ENCODE measurements around the gene MIEN1. TPM values are rescaled to one million over a fixed set of nuclear protein-coding genes. Genes with fewer than 3 reads are reported as not detected.

Gene MIEN1
- total and polyA plus RNA-seq, 2 of the 13 experiments (the other 11 are each of a cell fraction or from before 2014, with no cell fraction given): 40.6 to 56.6 TPM

DNA sequence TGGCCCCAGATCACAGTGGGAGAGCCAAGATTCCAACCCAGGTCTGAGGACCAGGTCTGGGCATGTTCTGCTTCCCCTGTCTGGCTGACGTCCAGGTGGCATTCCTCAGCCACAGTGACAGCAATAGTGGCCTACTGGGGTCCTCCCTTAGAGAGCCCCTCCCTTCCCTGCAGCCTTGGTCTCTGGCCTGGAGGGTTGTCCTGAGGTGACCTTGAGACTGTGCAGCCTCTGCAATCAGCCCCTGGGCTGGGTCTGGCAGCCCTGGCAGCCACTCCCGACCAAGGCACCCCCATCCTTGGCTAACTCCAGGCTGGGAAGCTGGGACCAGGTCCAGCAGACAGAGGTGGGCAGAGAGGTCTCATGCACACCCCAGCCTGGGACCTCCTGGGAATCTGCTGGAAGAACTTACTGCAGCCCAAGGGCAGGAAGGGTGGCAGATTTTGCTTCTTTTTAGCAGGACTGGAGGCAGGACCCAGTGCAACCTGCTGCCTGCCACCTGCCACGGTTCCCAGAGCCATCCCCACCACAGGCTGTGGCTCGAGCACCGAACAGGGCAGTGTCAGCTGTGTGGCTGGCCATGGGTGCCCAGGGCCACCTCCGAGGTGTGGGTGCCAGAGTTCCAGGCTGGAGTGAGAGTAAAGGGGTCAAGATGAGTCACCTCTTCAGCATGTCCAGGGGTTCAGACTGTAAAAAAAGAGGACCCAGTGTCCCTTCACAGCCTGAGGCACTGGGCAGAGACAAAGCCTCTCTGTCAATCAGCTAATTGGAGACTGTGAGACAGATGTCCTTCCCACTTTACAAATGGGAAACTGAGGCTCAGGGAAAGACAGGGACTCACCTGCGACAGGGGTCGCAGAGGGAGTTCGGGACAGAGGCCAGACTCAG is 20.0 kb upstream of the MIEN1 start (continued):
- TF ChIP-seq, protein P1, sequence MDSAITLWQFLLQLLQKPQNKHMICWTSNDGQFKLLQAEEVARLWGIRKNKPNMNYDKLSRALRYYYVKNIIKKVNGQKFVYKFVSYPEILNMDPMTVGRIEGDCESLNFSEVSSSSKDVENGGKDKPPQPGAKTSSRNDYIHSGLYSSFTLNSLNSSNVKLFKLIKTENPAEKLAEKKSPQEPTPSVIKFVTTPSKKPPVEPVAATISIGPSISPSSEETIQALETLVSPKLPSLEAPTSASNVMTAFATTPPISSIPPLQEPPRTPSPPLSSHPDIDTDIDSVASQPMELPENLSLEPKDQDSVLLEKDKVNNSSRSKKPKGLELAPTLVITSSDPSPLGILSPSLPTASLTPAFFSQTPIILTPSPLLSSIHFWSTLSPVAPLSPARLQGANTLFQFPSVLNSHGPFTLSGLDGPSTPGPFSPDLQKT (CRISPR knock-in tag; IDR thresholded peaks at IDR 0.05; ENCODE audit: borderline replicate concordance): no peak
- TF ChIP-seq ZNF772 (CRISPR knock-in tag; IDR thresholded peaks at IDR 0.05) (peak; percentile 46; the same call in 1 of the 2 replicates), KAT8 (CRISPR knock-in tag; IDR thresholded peaks at IDR 0.05) (peak; percentile 40; the same call in 1 of the 2 replicates), ZNF160 (CRISPR knock-in tag; IDR thresholded peaks at IDR 0.05) (0 out of 2 replicates have a peak, but pooled peaks have one; percentile 52), ZNF614 (CRISPR knock-in tag; IDR thresholded peaks at IDR 0.05; ENCODE audit: borderline replicate concordance) (0 out of 2 replicates have a peak, but pooled peaks have one; percentile 12), CBFB (CRISPR knock-in tag; IDR thresholded peaks at IDR 0.05) (no peak), SMARCC2 (IDR thresholded peaks at IDR 0.05) (no peak), ZNF274 (CRISPR knock-in tag; IDR thresholded peaks at IDR 0.05) (peak; percentile 74), KDM4B (CRISPR knock-in tag; IDR thresholded peaks at IDR 0.05) (0 out of 2 replicates have a peak, but pooled peaks have one; percentile 22), SIX4 (CRISPR knock-in tag; IDR thresholded peaks at IDR 0.05) (no peak), KLF12 (CRISPR knock-in tag; IDR thresholded peaks at IDR 0.05; ENCODE audit: borderline replicate concordance) (no peak), ZNF672 (CRISPR knock-in tag; IDR thresholded peaks at IDR 0.05) (no peak), LCORL (IDR thresholded peaks at IDR 0.05) (no peak), LCORL (CRISPR knock-in tag; IDR thresholded peaks at IDR 0.05) (peak; percentile 74), MAZ (IDR thresholded peaks at IDR 0.05; ENCODE audit: borderline replicate concordance, low read depth, low read length) (0 out of 2 replicates have a peak, but pooled peaks have one; percentile 50), MAZ (CRISPR knock-in tag; IDR thresholded peaks at IDR 0.05; ENCODE audit: low read depth) (peak; percentile 66), POLR2G (IDR thresholded peaks at IDR 0.05; ENCODE audit: low read depth, low read length) (0 out of 2 replicates have a peak, but pooled peaks have one; percentile 33), YEATS2 (CRISPR knock-in tag; IDR thresholded peaks at IDR 0.05; ENCODE audit: borderline replicate concordance) (peak; percentile 28; the same call in 1 of the 2 replicates), TGIF2 (CRISPR knock-in tag; IDR thresholded peaks at IDR 0.05) (peak; percentile 31; the same call in 1 of the 2 replicates), ZNF10 (CRISPR knock-in tag; IDR thresholded peaks at IDR 0.05; ENCODE audit: borderline replicate concordance, low read depth) (no peak), ARNT2 (CRISPR knock-in tag; IDR thresholded peaks at IDR 0.05; ENCODE audit: low read depth) (no peak; the same call in 1 of the 2 replicates), ZNF253 (CRISPR knock-in tag; IDR thresholded peaks at IDR 0.05; ENCODE audit: borderline replicate concordance) (no peak; the same call in 1 of the 2 replicates), HIVEP1 (CRISPR knock-in tag; IDR thresholded peaks at IDR 0.05) (peak; percentile 82), ZNF292 (CRISPR knock-in tag; IDR thresholded peaks at IDR 0.05; ENCODE audit: borderline replicate concordance, low read depth) (peak; percentile 56; the same call in 1 of the 2 replicates), SAP130 (CRISPR knock-in tag; IDR thresholded peaks at IDR 0.05; ENCODE audit: low read depth) (peak; percentile 55; the same call in 1 of the 2 replicates), KLF9 (CRISPR knock-in tag; IDR thresholded peaks at IDR 0.05; ENCODE audit: low read depth) (no peak), SETDB1 (CRISPR knock-in tag; IDR thresholded peaks at IDR 0.05; ENCODE audit: borderline replicate concordance) (no peak), CAMTA2 (CRISPR knock-in tag; IDR thresholded peaks at IDR 0.05; ENCODE audit: borderline replicate concordance) (no peak), AKAP8 (CRISPR knock-in tag; IDR thresholded peaks at IDR 0.05) (peak; percentile 84)
- TF ChIP-seq, protein P2, sequence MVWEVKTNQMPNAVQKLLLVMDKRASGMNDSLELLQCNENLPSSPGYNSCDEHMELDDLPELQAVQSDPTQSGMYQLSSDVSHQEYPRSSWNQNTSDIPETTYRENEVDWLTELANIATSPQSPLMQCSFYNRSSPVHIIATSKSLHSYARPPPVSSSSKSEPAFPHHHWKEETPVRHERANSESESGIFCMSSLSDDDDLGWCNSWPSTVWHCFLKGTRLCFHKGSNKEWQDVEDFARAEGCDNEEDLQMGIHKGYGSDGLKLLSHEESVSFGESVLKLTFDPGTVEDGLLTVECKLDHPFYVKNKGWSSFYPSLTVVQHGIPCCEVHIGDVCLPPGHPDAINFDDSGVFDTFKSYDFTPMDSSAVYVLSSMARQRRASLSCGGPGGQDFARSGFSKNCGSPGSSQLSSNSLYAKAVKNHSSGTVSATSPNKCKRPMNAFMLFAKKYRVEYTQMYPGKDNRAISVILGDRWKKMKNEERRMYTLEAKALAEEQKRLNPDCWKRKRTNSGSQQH (CRISPR knock-in tag; IDR thresholded peaks at IDR 0.05; ENCODE audit: low read depth): 0 out of 2 replicates have a peak, but pooled peaks have one; percentile 45

Measured in HepG2 (cell line).